SU-DHL-6 (cell line): ENCODE measurements around the gene CALHM1.

Source experiments
- H2AFZ ChIP-seq: fragments of 200-600 bp; sonication (generic); 2 replicates; pipeline ENCODE4 v1.6.1; 2014; ENCODE audit warnings: low read depth, mild to moderate bottlenecking, moderate library complexity, mixed read lengths, antibody characterized with exemption, low read length; ENCODE audit not compliant: severe bottlenecking
- H3F3A ChIP-seq: fragments of 200-600 bp; shearing (Covaris generic); 2 replicates; pipeline ENCODE4 v1.6.0; 2016; ENCODE audit warnings: antibody characterized with exemption, mild to moderate bottlenecking; ENCODE audit not compliant: insufficient read depth
- H3K27ac ChIP-seq: fragments of 200-600 bp; sonication (generic); 2 replicates; pipeline ENCODE4 v1.5.1; 2016; ENCODE audit warnings: low read depth, mild to moderate bottlenecking, low read length, moderate library complexity, mixed read lengths
- H3K27me3 ChIP-seq: fragments of 200-600 bp; sonication (generic), shearing (Covaris generic); 2 replicates; pipeline ENCODE4 v1.6.0; 2014; ENCODE audit warnings: mild to moderate bottlenecking, low read length
- H3K36me3 ChIP-seq: fragments of 200-600 bp; sonication (generic); 2 replicates; pipeline ENCODE4 v1.6.1; 2014; ENCODE audit warnings: mild to moderate bottlenecking, low read length, mixed read lengths
- H3K4me2 ChIP-seq: fragments of 300-600, 200-600 bp; shearing (Covaris generic), sonication (generic); 2 replicates; pipeline ENCODE4 v1.6.0; 2014; ENCODE audit warnings: low read length, low read depth, mild to moderate bottlenecking; ENCODE audit not compliant: poor library complexity, severe bottlenecking
- H3K4me3 ChIP-seq: fragments of 200-600 bp; sonication (generic); 2 replicates; pipeline ENCODE4 v1.5.1; 2014; ENCODE audit warnings: antibody characterized with exemption, low read length, mild to moderate bottlenecking, mixed read lengths; ENCODE audit not compliant: insufficient read depth, poor library complexity, severe bottlenecking
- H3K79me2 ChIP-seq: fragments of 200-600 bp; sonication (generic); 2 replicates; pipeline ENCODE4 v1.6.1; 2014; ENCODE audit warnings: mild to moderate bottlenecking, low read length, moderate library complexity; ENCODE audit not compliant: insufficient read depth
- H3K9ac ChIP-seq: fragments of 200-600 bp; sonication (generic); 2 replicates; pipeline ENCODE4 v1.7.0; 2014; ENCODE audit warnings: mild to moderate bottlenecking, low read length
- H3K9me2 ChIP-seq: fragments of 200-600 bp; sonication (generic); replicated peaks from 2 replicates; pipeline ENCODE4 v1.6.1; 2014; ENCODE audit warnings: low read length; ENCODE audit not compliant: insufficient read depth
- H3K9me3 ChIP-seq: fragments of 200-600 bp; sonication (generic); 2 replicates; pipeline ENCODE4 v1.6.1; 2014; ENCODE audit warnings: low read length, mixed read lengths; ENCODE audit not compliant: insufficient read depth
- H4K20me1 ChIP-seq: fragments of 200-600 bp; sonication (generic); 2 replicates; pipeline ENCODE4 v1.6.1; 2014; ENCODE audit warnings: low read depth, mild to moderate bottlenecking, antibody characterized with exemption, low read length, moderate library complexity, mixed read lengths
- CTCF ChIP-seq: fragments of 200-600 bp; sonication (generic); IDR thresholded peaks from one replicate; pipeline ENCODE4 v1.5.1; 2017; ENCODE audit warnings: antibody characterized with exemption, mild to moderate bottlenecking, low read length, moderate library complexity; ENCODE audit not compliant: insufficient read depth, poor library complexity, severe bottlenecking
- EZH2phosphoT487 ChIP-seq: fragments of 200-600 bp; sonication (generic), shearing (Covaris generic); conservative IDR thresholded peaks from 2 replicates; pipeline ENCODE4 v1.6.1; 2018; ENCODE audit warnings: mild to moderate bottlenecking, antibody characterized with exemption, low read length, moderate library complexity, mixed read lengths

CALHM1 gene

GRCh38 chr10:103445767-103446567 is 12.7 kb downstream of the CALHM1 start:
- TF ChIP-seq EZH2phosphoT487 (no peak), CTCF (no peak)
- Histone ChIP-seq H4K20me1 (no peaks in the 10 kb centered on the region), H2AFZ (no peak overlapping the region), H3K9me3 (no peaks in the 10 kb centered on the region), H3K27ac (no peak overlapping the region), H3K4me2 (no peak overlapping the region), H3K4me3 (no peak overlapping the region), H3K36me3 (peaks cover 4% of the 10 kb centered on the region; the same call in 1 of the 2 replicates), H3K9me2 (no peaks in the 10 kb centered on the region), H3F3A (no peaks in the 10 kb centered on the region), H3K27me3 (no peaks in the 10 kb centered on the region), H3K79me2 (no peaks in the 10 kb centered on the region), H3K9ac (no peak overlapping the region)

GRCh38 chr10:103445366-103445765 is 13.3 kb downstream of the CALHM1 start:
- no peak overlapping the region for H3K4me2 ChIP-seq
- H4K20me1 ChIP-seq, result no peaks in the 10 kb centered on the region
- no peak overlapping the region for H3K27ac ChIP-seq

GRCh38 chr10:103444478-103444877 is 14.2 kb downstream of the CALHM1 start:
- Histone ChIP-seq H3K4me3 (no peak overlapping the region), H3K4me2 (no peak overlapping the region), H3K79me2 (no peaks in the 10 kb centered on the region), H3K9me3 (no peaks in the 10 kb centered on the region), H3F3A (no peaks in the 10 kb centered on the region), H3K9me2 (no peaks in the 10 kb centered on the region), H3K9ac (no peak overlapping the region), H3K36me3 (peaks cover 4% of the 10 kb centered on the region; the same call in 1 of the 2 replicates), H2AFZ (no peak overlapping the region), H4K20me1 (no peaks in the 10 kb centered on the region), H3K27me3 (no peaks in the 10 kb centered on the region), H3K27ac (no peak overlapping the region)
- no peak for TF ChIP-seq CTCF
- TF ChIP-seq EZH2phosphoT487, result no peak

More at GRCh38 chr10:103445366-103445765, 13.3 kb downstream of the CALHM1 start:
- Histone ChIP-seq H3K36me3 (peaks cover 4% of the 10 kb centered on the region; the same call in 1 of the 2 replicates), H3K9me3 (no peaks in the 10 kb centered on the region), H3K9me2 (no peaks in the 10 kb centered on the region), H3K27me3 (no peaks in the 10 kb centered on the region), H2AFZ (no peak overlapping the region), H3F3A (no peaks in the 10 kb centered on the region), H3K79me2 (no peaks in the 10 kb centered on the region), H3K4me3 (no peak overlapping the region), H3K9ac (no peak overlapping the region)
- TF ChIP-seq CTCF (no peak), EZH2phosphoT487 (no peak)
